Keratinocyte (primary cell): Measurements from ENCODE around the gene ASMT. TPM values are rescaled to one million over a fixed set of nuclear protein-coding genes. Genes with fewer than 3 reads are reported as not detected.

ENCODE experiments used
- DNase-seq: peaks from one replicate; pipeline ENCODE4 v3.0.0-alpha.2; 2011; ENCODE audit warnings: low read depth, missing footprints, low spot score
- FAIRE-seq: peaks from 2 replicates; lab custom pipeline; 2011; peaks lifted over from hg19 to GRCh38; lab: Jason Lieb, UNC
- H2AFZ ChIP-seq: 2 replicates; pipeline ENCODE4 v1.6.0; 2012; ENCODE audit warnings: low read length, control low read depth, inconsistent platforms; ENCODE audit not compliant: control insufficient read depth
- H3K27ac ChIP-seq: 2 replicates; pipeline ENCODE4 v1.5.1; 2011; ENCODE audit warnings: low read length; ENCODE audit not compliant: control insufficient read depth, insufficient read depth
- H3K27me3 ChIP-seq: 3 replicates; pipeline ENCODE4 v1.6.0; 2011; ENCODE audit warnings: low read length; ENCODE audit not compliant: control insufficient read depth, insufficient read depth; ENCODE audit errors: extremely low read depth
- H3K36me3 ChIP-seq, 2 experiments: 2 replicates in 1 of 2; 3 replicates in 1 of 2; pipeline ENCODE4 v1.5.1; 2011; ENCODE audit warnings: low read length in 2 of 2, mild to moderate bottlenecking in 1 of 2; ENCODE audit not compliant: control insufficient read depth in 2 of 2, insufficient read depth in 2 of 2; ENCODE audit errors: extremely low read depth in 1 of 2
- H3K4me1 ChIP-seq: 3 replicates; pipeline ENCODE4 v1.5.1; 2011; ENCODE audit warnings: low read length; ENCODE audit not compliant: control insufficient read depth, insufficient read depth; ENCODE audit errors: extremely low read depth
- H3K4me2 ChIP-seq: 3 replicates; pipeline ENCODE4 v1.6.0; 2011; ENCODE audit warnings: low read depth, low read length; ENCODE audit not compliant: control insufficient read depth, insufficient read depth; ENCODE audit errors: extremely low read depth
- H3K4me3 ChIP-seq, 3 experiments: fragments of 200-600 bp in 1 of 3; sonication (generic) in 1 of 3; 2 replicates in 2 of 3; 3 replicates in 1 of 3; pipeline ENCODE4 v1.5.1; 2011 to 2016; ENCODE audit warnings: low read length in 3 of 3, mild to moderate bottlenecking in 3 of 3, control low read depth in 2 of 3, inconsistent platforms in 1 of 3, low read depth in 1 of 3, mixed read lengths in 1 of 3, mixed run types in 1 of 3, moderate library complexity in 1 of 3; ENCODE audit not compliant: control insufficient read depth in 2 of 3, insufficient read depth in 2 of 3; ENCODE audit errors: extremely low read depth in 1 of 3
- H3K79me2 ChIP-seq: 2 replicates; pipeline ENCODE4 v1.6.0; 2012; ENCODE audit warnings: low read length; ENCODE audit not compliant: control insufficient read depth, insufficient read depth
- H3K9ac ChIP-seq: 3 replicates; pipeline ENCODE4 v1.6.0; 2011; ENCODE audit warnings: low read length; ENCODE audit not compliant: control insufficient read depth, insufficient read depth; ENCODE audit errors: extremely low read depth
- H3K9me1 ChIP-seq: 3 replicates; pipeline ENCODE4 v1.6.0; 2011; ENCODE audit warnings: low read length; ENCODE audit not compliant: control insufficient read depth, insufficient read depth; ENCODE audit errors: extremely low read depth
- H3K9me3 ChIP-seq: 2 replicates; pipeline ENCODE4 v1.5.1; 2012; ENCODE audit warnings: low read depth, low read length; ENCODE audit not compliant: control insufficient read depth
- H4K20me1 ChIP-seq: 3 replicates; pipeline ENCODE4 v1.6.0; 2011; ENCODE audit warnings: low read length; ENCODE audit not compliant: control insufficient read depth, insufficient read depth; ENCODE audit errors: extremely low read depth
- EZH2 ChIP-seq: IDR thresholded peaks from one replicate; pipeline ENCODE4 v1.6.1; 2012; ENCODE audit warnings: inconsistent platforms, mild to moderate bottlenecking, low read length, moderate library complexity
- dilution Hi-C: fragments of 300-500 bp; cut with MboI; formaldehyde crosslinking; loops from one replicate; pipeline ENCODE4 v1.7.0; 2020; ENCODE audit warnings: low sequenced_read_pairs; ENCODE audit not compliant: extremely low pct_ligation_motif_present
- polyA plus RNA-seq, 5 experiments: library from polyadenylated mRNA; depleted of rRNA in 3 of 5; stranded (reverse) in 3 of 5; stranded (forward) in 1 of 5; unstranded in 1 of 5; fragments of >200 nt; gene quantifications; 1 replicate in 1 of 5; 2 replicates in 3 of 5; 3 replicates in 1 of 5; pipeline versions ENCODE4 v1.2.1 to v1.2.3, GENCODE V29; 2011 to 2012; ENCODE audit warnings: missing spikeins in 2 of 5, low read depth in 1 of 5, low replicate concordance in 1 of 5
- TF ChIP-seq, protein P1 (sequence below), 3 experiments: IDR thresholded peaks in 1 of 3; conservative IDR thresholded peaks in 1 of 3; optimal IDR thresholded peaks in 1 of 3; 2 replicates in 2 of 3; 3 replicates in 1 of 3; pipeline versions ENCODE3 to v1.5.1; 2011; ENCODE audit warnings: low read length in 3 of 3, mild to moderate bottlenecking in 3 of 3, moderate library complexity in 2 of 3, control low read depth in 1 of 3, inconsistent platforms in 1 of 3; ENCODE audit not compliant: insufficient read depth in 2 of 3; ENCODE audit errors: extremely low read depth in 1 of 3

The ASMT gene
- polyA plus RNA-seq, 1 donor (not counting 4 experiments of a cell fraction or from before 2014, with no cell fraction given) = not detected

DNA sequence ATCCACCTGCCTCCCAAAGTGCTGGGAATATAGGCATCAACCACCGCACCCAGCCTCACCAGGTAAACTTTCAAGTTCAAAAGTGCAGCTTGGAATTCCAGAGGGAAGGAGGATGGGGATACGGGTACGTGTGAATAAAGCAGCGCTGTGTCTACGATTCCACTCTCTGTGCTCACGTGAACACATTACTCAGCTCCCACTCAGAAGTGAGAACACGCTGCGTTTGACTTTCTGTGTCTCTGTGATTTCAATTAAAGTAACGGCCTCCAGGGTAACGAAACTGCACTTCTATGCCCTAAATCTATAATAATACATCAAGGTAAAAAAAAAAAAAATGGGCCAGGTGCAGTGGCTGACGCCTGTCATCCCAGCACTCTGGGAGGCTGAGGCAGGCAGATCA is 8.4 kb upstream of the ASMT start:
- Histone ChIP-seq H3K9me1 (no peaks in the 10 kb centered on the region), H3K4me3 (no peak overlapping the region), H3K9me3 (peaks cover 4% of the 10 kb centered on the region), H3K27ac (no peak overlapping the region), H3K9ac (no peak overlapping the region), H4K20me1 (no peaks in the 10 kb centered on the region), H3K79me2 (peaks cover 4% of the 10 kb centered on the region), H3K27me3 (no peaks in the 10 kb centered on the region), H3K4me1 (no peaks in the 10 kb centered on the region), H3K36me3 (peaks cover 6 to 10% of the 10 kb centered on the region in 2 experiments), H2AFZ (no peak overlapping the region), H3K4me2 (no peak overlapping the region)
- no peak for FAIRE-seq
- TF ChIP-seq EZH2 = no peak
- TF ChIP-seq, protein P1, sequence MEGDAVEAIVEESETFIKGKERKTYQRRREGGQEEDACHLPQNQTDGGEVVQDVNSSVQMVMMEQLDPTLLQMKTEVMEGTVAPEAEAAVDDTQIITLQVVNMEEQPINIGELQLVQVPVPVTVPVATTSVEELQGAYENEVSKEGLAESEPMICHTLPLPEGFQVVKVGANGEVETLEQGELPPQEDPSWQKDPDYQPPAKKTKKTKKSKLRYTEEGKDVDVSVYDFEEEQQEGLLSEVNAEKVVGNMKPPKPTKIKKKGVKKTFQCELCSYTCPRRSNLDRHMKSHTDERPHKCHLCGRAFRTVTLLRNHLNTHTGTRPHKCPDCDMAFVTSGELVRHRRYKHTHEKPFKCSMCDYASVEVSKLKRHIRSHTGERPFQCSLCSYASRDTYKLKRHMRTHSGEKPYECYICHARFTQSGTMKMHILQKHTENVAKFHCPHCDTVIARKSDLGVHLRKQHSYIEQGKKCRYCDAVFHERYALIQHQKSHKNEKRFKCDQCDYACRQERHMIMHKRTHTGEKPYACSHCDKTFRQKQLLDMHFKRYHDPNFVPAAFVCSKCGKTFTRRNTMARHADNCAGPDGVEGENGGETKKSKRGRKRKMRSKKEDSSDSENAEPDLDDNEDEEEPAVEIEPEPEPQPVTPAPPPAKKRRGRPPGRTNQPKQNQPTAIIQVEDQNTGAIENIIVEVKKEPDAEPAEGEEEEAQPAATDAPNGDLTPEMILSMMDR (optimal IDR thresholded peaks at IDR 0.05 in 1 of 3, IDR thresholded peaks at IDR 0.05 in 1 of 3, conservative IDR thresholded peaks at IDR 0.05 in 1 of 3; ENCODE audit: extremely low read depth in 1 of 3, insufficient read depth in 2 of 3, low read length in 3 of 3) = no peak
- DNase-seq = no peak
- dilution Hi-C loops = no loop called here

DNA sequence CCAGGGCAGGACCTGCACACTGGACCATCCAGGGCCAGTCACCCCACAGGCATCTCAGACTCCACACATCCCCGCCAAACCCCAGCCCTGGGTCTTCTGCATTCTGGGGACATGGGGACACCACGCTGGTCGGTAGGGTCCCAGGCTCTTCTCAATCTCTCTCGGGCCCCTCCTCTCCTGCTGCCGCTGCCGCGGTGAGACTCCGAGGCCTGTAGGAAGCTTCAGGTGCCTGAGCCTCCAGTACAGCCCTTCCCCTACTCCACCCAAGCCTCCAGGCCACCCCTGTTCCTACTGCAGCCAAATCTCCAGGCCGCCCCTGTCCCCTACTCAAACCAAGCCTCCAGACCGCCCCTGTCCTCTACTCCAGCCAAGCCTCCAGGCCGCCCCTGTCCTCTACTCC is 5.5 kb upstream of the ASMT start:
- no peak overlapping the region for H3K9ac ChIP-seq
- dilution Hi-C loops = no loop called here
- no peak overlapping the region for H3K4me2 ChIP-seq
- H3K79me2 ChIP-seq = no peaks in the 10 kb centered on the region
- H3K4me3 ChIP-seq = no peak overlapping the region
- H3K27ac ChIP-seq = no peak overlapping the region
- H3K9me3 ChIP-seq = peaks cover 9% of the 10 kb centered on the region
- peaks cover 0 to 2% of the 10 kb centered on the region in 2 experiments for H3K36me3 ChIP-seq
- no peaks in the 10 kb centered on the region for H3K27me3 ChIP-seq
- H2AFZ ChIP-seq = no peak overlapping the region
- no peaks in the 10 kb centered on the region for H3K4me1 ChIP-seq
- TF ChIP-seq, protein P1 (optimal IDR thresholded peaks at IDR 0.05 in 1 of 3, IDR thresholded peaks at IDR 0.05 in 1 of 3, conservative IDR thresholded peaks at IDR 0.05 in 1 of 3; ENCODE audit: extremely low read depth in 1 of 3, insufficient read depth in 2 of 3, low read length in 3 of 3) = no peak
- TF ChIP-seq EZH2 = no peak
- DNase-seq (no peak), FAIRE-seq (no peak)
- no peaks in the 10 kb centered on the region for H3K9me1 ChIP-seq
- H4K20me1 ChIP-seq = no peaks in the 10 kb centered on the region
